ENCODE data around the gene HSFX4. TPM values are rescaled to one million over a fixed set of nuclear protein-coding genes. Genes with fewer than 3 reads are reported as not detected.
"Not testable (repeated sequence)": the region's sequence is repeated elsewhere in the genome, so short reads cannot be mapped to it uniquely, and the experiment has no call there.

The HSFX4 gene
- total RNA-seq, 2 experiments from 2014 or later = 0.37 TPM; not detected in 1

GRCh38 chrX:149927245-149927963, 2.0 kb upstream of the HSFX4 start:
- DNase-seq; H3K4me1 Mint-ChIP-seq; H3K4me3 Mint-ChIP-seq; CTCF ChIA-PET; H3K36me3 Mint-ChIP-seq; H3K27me3 Mint-ChIP-seq; H3K27ac Mint-ChIP-seq; H3K9me3 Mint-ChIP-seq (ENCODE audit: low read depth): not testable (repeated sequence)
- peak; percentile 18 for ATAC-seq

- CTCF ChIA-PET; H3K9me3 Mint-ChIP-seq (ENCODE audit: low read depth): not testable (repeated sequence)
These were observed 1.5 kb upstream of the HSFX4 start for GRCh38 chrX:149927964-149928258.

GRCh38 chrX:149928635-149929034, 738 bp upstream of the HSFX4 start:
- DNase-seq (peak; percentile 77), ATAC-seq (peak; percentile 84)
- CTCF ChIA-PET; H3K9me3 Mint-ChIP-seq (ENCODE audit: low read depth); H3K4me3 Mint-ChIP-seq; H3K36me3 Mint-ChIP-seq; H3K4me1 Mint-ChIP-seq; H3K27me3 Mint-ChIP-seq: not testable (repeated sequence)
- H3K27ac Mint-ChIP-seq = peak overlapping the region; percentile 73

More at GRCh38 chrX:149927964-149928258, 1.5 kb upstream of the HSFX4 start:
- H3K4me3 Mint-ChIP-seq, H3K27me3 Mint-ChIP-seq, H3K4me1 Mint-ChIP-seq, ATAC-seq, DNase-seq, H3K27ac Mint-ChIP-seq, H3K36me3 Mint-ChIP-seq: not testable (repeated sequence)

- ATAC-seq; H3K9me3 Mint-ChIP-seq (ENCODE audit: low read depth); DNase-seq; H3K4me1 Mint-ChIP-seq; H3K27me3 Mint-ChIP-seq; CTCF ChIA-PET; H3K4me3 Mint-ChIP-seq; H3K27ac Mint-ChIP-seq; H3K36me3 Mint-ChIP-seq: not testable (repeated sequence)
These were observed 2.0 kb downstream of the HSFX4 start for GRCh38 chrX:149931355-149931754.

GRCh38 chrX:149932150-149932549, 2.8 kb downstream of the HSFX4 start:
- H3K4me1 Mint-ChIP-seq; H3K4me3 Mint-ChIP-seq; CTCF ChIA-PET; H3K27me3 Mint-ChIP-seq; DNase-seq; H3K9me3 Mint-ChIP-seq (ENCODE audit: low read depth); ATAC-seq; H3K36me3 Mint-ChIP-seq; H3K27ac Mint-ChIP-seq: not testable (repeated sequence)

- H3K27ac Mint-ChIP-seq; DNase-seq; H3K4me1 Mint-ChIP-seq; H3K9me3 Mint-ChIP-seq (ENCODE audit: low read depth); H3K36me3 Mint-ChIP-seq; CTCF ChIA-PET; H3K27me3 Mint-ChIP-seq; H3K4me3 Mint-ChIP-seq; ATAC-seq: not testable (repeated sequence)
These were observed 3.6 kb downstream of the HSFX4 start for GRCh38 chrX:149932970-149933369.

GRCh38 chrX:149933547-149933946, 4.2 kb downstream of the HSFX4 start:
- H3K4me1 Mint-ChIP-seq; CTCF ChIA-PET; H3K27me3 Mint-ChIP-seq; ATAC-seq; H3K4me3 Mint-ChIP-seq; H3K36me3 Mint-ChIP-seq; H3K27ac Mint-ChIP-seq; H3K9me3 Mint-ChIP-seq (ENCODE audit: low read depth); DNase-seq: not testable (repeated sequence)

GRCh38 chrX:149937328-149937727, 8.0 kb downstream of the HSFX4 start:
- CTCF ChIA-PET = interaction anchor here (1.0 kb wide), 1 partner anchor 139 kb away, joined by 4 read pairs; no protein-coding TSS in a partner anchor
- peak overlapping the region; percentile 97 for H3K27ac Mint-ChIP-seq
- H3K27me3 Mint-ChIP-seq; H3K9me3 Mint-ChIP-seq (ENCODE audit: low read depth); ATAC-seq; H3K4me1 Mint-ChIP-seq; DNase-seq; H3K36me3 Mint-ChIP-seq: not testable (repeated sequence)
- peak overlapping the region; percentile 85 for H3K4me3 Mint-ChIP-seq

- ATAC-seq (no peak), DNase-seq (peak; percentile 51)
- CTCF ChIA-PET = interaction anchor here (0.6 to 1.4 kb wide), 4 partner anchors 22 to 410 kb away, joined by 3 to 8 read pairs (median 4); no protein-coding TSS in a partner anchor
- Mint-ChIP-seq H3K4me1 (peaks cover 7% of the 10 kb centered on the region), H3K9me3 (ENCODE audit: low read depth) (no peaks in the 10 kb centered on the region), H3K4me3 (peak overlapping the region; percentile 85), H3K27me3 (no peaks in the 10 kb centered on the region), H3K36me3 (peaks cover 5% of the 10 kb centered on the region), H3K27ac (peak overlapping the region; percentile 97)
These were observed 8.6 kb downstream of the HSFX4 start for GRCh38 chrX:149937871-149938426.

- peaks cover 5% of the 10 kb centered on the region for H3K36me3 Mint-ChIP-seq
- CTCF ChIA-PET = interaction anchor here (0.6 to 2.3 kb wide), 6 partner anchors 13 to 426 kb away, joined by 3 to 9 read pairs (median 4); partner anchors contain the start of gene EOLA1
- H3K4me1 Mint-ChIP-seq = peaks cover 7% of the 10 kb centered on the region
- H3K27ac Mint-ChIP-seq = peak within 1 kb of the TSS; percentile 97
- peak; percentile 97 for DNase-seq
- ATAC-seq = peak; percentile 52
- H3K9me3 Mint-ChIP-seq (ENCODE audit: low read depth) = no peaks in the 10 kb centered on the region
- no peaks in the 10 kb centered on the region for H3K27me3 Mint-ChIP-seq
- H3K4me3 Mint-ChIP-seq = peak within 1 kb of the TSS; percentile 85
These were observed 9.1 kb downstream of the HSFX4 start, which contains the start of gene EOLA2 for GRCh38 chrX:149938427-149938880. TSS of gene EOLA2 (minus strand) at chrX:149938491. CDS start at chrX:149933874, 4,617 bp downstream.

- peak; percentile 16 for ATAC-seq
- peaks cover 3% of the 10 kb centered on the region for H3K36me3 Mint-ChIP-seq
- no peaks in the 10 kb centered on the region for H3K9me3 Mint-ChIP-seq (ENCODE audit: low read depth)
- H3K4me1 Mint-ChIP-seq = peaks cover 7% of the 10 kb centered on the region
- H3K4me3 Mint-ChIP-seq = peak overlapping the region; percentile 85
- DNase-seq = peak; percentile 95
- CTCF ChIA-PET = interaction anchor here (0.8 to 2.3 kb wide), 6 partner anchors 12 to 426 kb away, joined by 3 to 9 read pairs (median 6); partner anchors contain the start of gene EOLA1
- H3K27me3 Mint-ChIP-seq = no peaks in the 10 kb centered on the region
- H3K27ac Mint-ChIP-seq = peak overlapping the region; percentile 97
These were observed 9.7 kb downstream of the HSFX4 start for GRCh38 chrX:149938881-149939654.

GRCh38 chrX:149939655-149939904, 10.2 kb downstream of the HSFX4 start:
- Mint-ChIP-seq H3K27ac (peak overlapping the region; percentile 92), H3K27me3 (no peaks in the 10 kb centered on the region), H3K36me3 (peaks cover 3% of the 10 kb centered on the region), H3K4me3 (peak overlapping the region; percentile 78), H3K4me1 (peaks cover 5% of the 10 kb centered on the region), H3K9me3 (ENCODE audit: low read depth) (no peaks in the 10 kb centered on the region)
- no peak for DNase-seq
- ATAC-seq = peak; percentile 31
- CTCF ChIA-PET = interaction anchor here (1.0 to 2.3 kb wide), 3 partner anchors 11 to 400 kb away, joined by 5 to 9 read pairs (median 6); partner anchors contain the start of gene EOLA1

- CTCF ChIA-PET = interaction anchor here (0.8 to 2.3 kb wide), 4 partner anchors 10 to 423 kb away, joined by 5 to 9 read pairs (median 6); partner anchors contain the start of genes EOLA1 and MAMLD1
- ATAC-seq (peak; percentile 63), DNase-seq (peak; percentile 96)
- Mint-ChIP-seq H3K4me1 (peaks cover 5% of the 10 kb centered on the region), H3K36me3 (peaks cover 3% of the 10 kb centered on the region), H3K27ac (peak overlapping the region; percentile 92), H3K9me3 (ENCODE audit: low read depth) (no peaks in the 10 kb centered on the region), H3K27me3 (no peaks in the 10 kb centered on the region), H3K4me3 (peak overlapping the region; percentile 78)
These were observed 10.7 kb downstream of the HSFX4 start for GRCh38 chrX:149939905-149940673.

Data from activated CD8-positive, alpha-beta memory T cell treated with anti-CD3 and anti-CD28 coated beads, Interleukin-2, amount 10 ng/mL, durations not matched to agents 7 days and 5 days (primary cell).